ENCODE measurements around the gene CLTA. TPM values are rescaled to one million over a fixed set of nuclear protein-coding genes. Genes with fewer than 3 reads are reported as not detected.

Gene CLTA
- polyA plus RNA-seq, 1 donor from 2014 or later, result 420 TPM

DNA sequence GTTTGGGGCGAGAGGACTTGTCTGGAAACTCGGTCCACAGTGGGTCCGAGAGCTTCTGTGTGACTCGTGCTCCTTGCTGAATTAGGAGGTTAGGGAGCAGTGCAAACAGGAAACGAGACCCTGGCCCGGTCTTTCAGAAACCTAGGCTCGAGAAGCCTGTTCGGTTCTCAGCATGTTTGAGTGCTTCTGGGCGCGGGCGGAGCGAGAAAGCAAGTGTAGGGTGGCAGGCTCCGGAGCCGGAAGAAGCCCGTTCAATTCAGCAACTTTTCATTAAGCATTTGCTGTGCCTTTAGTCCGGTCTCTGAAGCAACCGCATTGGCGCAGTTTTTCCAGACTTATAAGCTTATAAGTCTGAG lies 547 bp downstream of the CLTA start:
- peak overlapping the region; percentile 80 for H3K4me3 ChIP-seq (ENCODE audit: low read length)
- H3K9me2 ChIP-seq (ENCODE audit: insufficient read depth, low read length), result no peaks in the 10 kb centered on the region
- no peaks in the 10 kb centered on the region for H3K36me3 ChIP-seq (ENCODE audit: insufficient read depth, low read length)
- peak overlapping the region; percentile 82 for H3K27ac ChIP-seq (ENCODE audit: low read length)
- peak overlapping the region; percentile 71 for H2AFZ ChIP-seq (ENCODE audit: low read depth, low read length)
- peaks cover 38% of the 10 kb centered on the region for H3K79me2 ChIP-seq (replicated peaks; ENCODE audit: insufficient read depth, low read length)
- no peaks in the 10 kb centered on the region for H3K27me3 ChIP-seq (ENCODE audit: insufficient read depth, low read depth, low read length)
- H3F3A ChIP-seq (ENCODE audit: insufficient read depth, low read length, poor library complexity, severe bottlenecking), result no peaks in the 10 kb centered on the region
- peak overlapping the region; percentile 96 for H3K4me2 ChIP-seq (ENCODE audit: low read length)
- H3K9me3 ChIP-seq (ENCODE audit: low read length), result no peaks in the 10 kb centered on the region
- TF ChIP-seq TAF1 (IDR thresholded peaks at IDR 0.05; ENCODE audit: low read depth) (no peak), SMC3 (conservative IDR thresholded peaks at IDR 0.05; ENCODE audit: poor library complexity) (no peak), MXI1 (conservative IDR thresholded peaks at IDR 0.05; ENCODE audit: poor library complexity, severe bottlenecking) (no peak), POLR2AphosphoS5 (IDR thresholded peaks at IDR 0.05) (no peak)
- peak overlapping the region; percentile 79 for H3K9ac ChIP-seq (ENCODE audit: low read length)
- no peaks in the 10 kb centered on the region for H4K20me1 ChIP-seq (ENCODE audit: insufficient read depth)

DNA sequence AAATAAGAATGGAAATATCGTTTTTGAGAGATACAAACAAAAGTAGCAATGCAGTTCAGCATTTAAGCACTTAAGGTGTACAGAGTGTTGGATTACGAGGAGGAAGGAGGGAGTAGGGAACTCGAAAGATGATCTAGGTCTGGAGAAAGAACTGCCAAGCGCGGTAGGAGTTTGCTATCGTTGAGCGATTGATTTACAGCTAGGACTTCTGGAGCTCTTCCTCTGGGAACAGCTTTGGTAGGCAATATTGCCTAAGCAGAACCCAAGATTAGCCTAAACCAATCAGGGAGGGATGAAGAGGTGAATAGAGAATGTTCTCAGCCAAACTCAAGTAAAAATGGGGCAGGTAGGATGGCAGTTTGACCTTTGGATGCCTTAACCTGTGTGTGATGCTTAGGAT lies 965 bp downstream of the CLTA start:
- no peaks in the 10 kb centered on the region for H3F3A ChIP-seq (ENCODE audit: insufficient read depth, low read length, poor library complexity, severe bottlenecking)
- H3K9me3 ChIP-seq (ENCODE audit: low read length), result no peaks in the 10 kb centered on the region
- H3K79me2 ChIP-seq (replicated peaks; ENCODE audit: insufficient read depth, low read length), result peaks cover 38% of the 10 kb centered on the region
- no peaks in the 10 kb centered on the region for H4K20me1 ChIP-seq (ENCODE audit: insufficient read depth)
- TF ChIP-seq EP300 (conservative IDR thresholded peaks at IDR 0.05; ENCODE audit: poor library complexity, severe bottlenecking), result no peak
- H3K27ac ChIP-seq (ENCODE audit: low read length), result peak overlapping the region; percentile 82
- peak overlapping the region; percentile 80 for H3K4me3 ChIP-seq (ENCODE audit: low read length)
- H2AFZ ChIP-seq (ENCODE audit: low read depth, low read length), result no peak overlapping the region
- peak overlapping the region; percentile 79 for H3K9ac ChIP-seq (ENCODE audit: low read length)
- H3K27me3 ChIP-seq (ENCODE audit: insufficient read depth, low read depth, low read length), result no peaks in the 10 kb centered on the region
- peak overlapping the region; percentile 96 for H3K4me2 ChIP-seq (ENCODE audit: low read length)
- no peaks in the 10 kb centered on the region for H3K9me2 ChIP-seq (ENCODE audit: insufficient read depth, low read length)
- H3K36me3 ChIP-seq (ENCODE audit: insufficient read depth, low read length), result no peaks in the 10 kb centered on the region

DNA sequence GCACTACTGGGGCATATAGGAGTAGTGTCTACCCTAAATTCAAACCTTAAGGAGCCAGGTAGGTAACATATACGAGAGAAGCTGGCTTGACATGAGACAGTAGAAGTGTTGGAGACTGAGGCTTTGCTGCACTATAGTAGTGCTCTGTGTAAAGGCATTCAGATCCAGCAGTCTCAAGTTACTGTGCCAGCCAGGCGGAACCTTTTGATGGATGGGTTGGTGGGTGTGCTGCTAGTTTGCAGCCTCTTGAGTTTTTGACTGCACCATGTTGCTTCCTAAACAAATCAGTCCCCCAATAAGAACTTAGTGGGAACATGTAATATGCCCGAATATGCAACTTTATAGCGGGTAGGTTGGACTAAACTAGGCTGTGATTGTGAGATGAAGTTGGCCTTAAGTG lies 1.5 kb downstream of the CLTA start:
- no peak for TF ChIP-seq EZH2 (IDR thresholded peaks at IDR 0.05; ENCODE audit: borderline replicate concordance, insufficient read depth, low read length, poor library complexity, severe bottlenecking)
- TF ChIP-seq SMC3 (conservative IDR thresholded peaks at IDR 0.05; ENCODE audit: poor library complexity), result no peak
- TF ChIP-seq, protein P1, sequence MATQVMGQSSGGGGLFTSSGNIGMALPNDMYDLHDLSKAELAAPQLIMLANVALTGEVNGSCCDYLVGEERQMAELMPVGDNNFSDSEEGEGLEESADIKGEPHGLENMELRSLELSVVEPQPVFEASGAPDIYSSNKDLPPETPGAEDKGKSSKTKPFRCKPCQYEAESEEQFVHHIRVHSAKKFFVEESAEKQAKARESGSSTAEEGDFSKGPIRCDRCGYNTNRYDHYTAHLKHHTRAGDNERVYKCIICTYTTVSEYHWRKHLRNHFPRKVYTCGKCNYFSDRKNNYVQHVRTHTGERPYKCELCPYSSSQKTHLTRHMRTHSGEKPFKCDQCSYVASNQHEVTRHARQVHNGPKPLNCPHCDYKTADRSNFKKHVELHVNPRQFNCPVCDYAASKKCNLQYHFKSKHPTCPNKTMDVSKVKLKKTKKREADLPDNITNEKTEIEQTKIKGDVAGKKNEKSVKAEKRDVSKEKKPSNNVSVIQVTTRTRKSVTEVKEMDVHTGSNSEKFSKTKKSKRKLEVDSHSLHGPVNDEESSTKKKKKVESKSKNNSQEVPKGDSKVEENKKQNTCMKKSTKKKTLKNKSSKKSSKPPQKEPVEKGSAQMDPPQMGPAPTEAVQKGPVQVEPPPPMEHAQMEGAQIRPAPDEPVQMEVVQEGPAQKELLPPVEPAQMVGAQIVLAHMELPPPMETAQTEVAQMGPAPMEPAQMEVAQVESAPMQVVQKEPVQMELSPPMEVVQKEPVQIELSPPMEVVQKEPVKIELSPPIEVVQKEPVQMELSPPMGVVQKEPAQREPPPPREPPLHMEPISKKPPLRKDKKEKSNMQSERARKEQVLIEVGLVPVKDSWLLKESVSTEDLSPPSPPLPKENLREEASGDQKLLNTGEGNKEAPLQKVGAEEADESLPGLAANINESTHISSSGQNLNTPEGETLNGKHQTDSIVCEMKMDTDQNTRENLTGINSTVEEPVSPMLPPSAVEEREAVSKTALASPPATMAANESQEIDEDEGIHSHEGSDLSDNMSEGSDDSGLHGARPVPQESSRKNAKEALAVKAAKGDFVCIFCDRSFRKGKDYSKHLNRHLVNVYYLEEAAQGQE (IDR thresholded peaks at IDR 0.05; ENCODE audit: borderline replicate concordance), result no peak
- no peak for TF ChIP-seq POLR2AphosphoS5 (IDR thresholded peaks at IDR 0.05)
- no peak for TF ChIP-seq RAD21 (conservative IDR thresholded peaks at IDR 0.05)
- TF ChIP-seq, protein P2, sequence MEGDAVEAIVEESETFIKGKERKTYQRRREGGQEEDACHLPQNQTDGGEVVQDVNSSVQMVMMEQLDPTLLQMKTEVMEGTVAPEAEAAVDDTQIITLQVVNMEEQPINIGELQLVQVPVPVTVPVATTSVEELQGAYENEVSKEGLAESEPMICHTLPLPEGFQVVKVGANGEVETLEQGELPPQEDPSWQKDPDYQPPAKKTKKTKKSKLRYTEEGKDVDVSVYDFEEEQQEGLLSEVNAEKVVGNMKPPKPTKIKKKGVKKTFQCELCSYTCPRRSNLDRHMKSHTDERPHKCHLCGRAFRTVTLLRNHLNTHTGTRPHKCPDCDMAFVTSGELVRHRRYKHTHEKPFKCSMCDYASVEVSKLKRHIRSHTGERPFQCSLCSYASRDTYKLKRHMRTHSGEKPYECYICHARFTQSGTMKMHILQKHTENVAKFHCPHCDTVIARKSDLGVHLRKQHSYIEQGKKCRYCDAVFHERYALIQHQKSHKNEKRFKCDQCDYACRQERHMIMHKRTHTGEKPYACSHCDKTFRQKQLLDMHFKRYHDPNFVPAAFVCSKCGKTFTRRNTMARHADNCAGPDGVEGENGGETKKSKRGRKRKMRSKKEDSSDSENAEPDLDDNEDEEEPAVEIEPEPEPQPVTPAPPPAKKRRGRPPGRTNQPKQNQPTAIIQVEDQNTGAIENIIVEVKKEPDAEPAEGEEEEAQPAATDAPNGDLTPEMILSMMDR (IDR thresholded peaks at IDR 0.05; ENCODE audit: poor library complexity, severe bottlenecking), result no peak
- no peak for TF ChIP-seq EP300 (conservative IDR thresholded peaks at IDR 0.05; ENCODE audit: poor library complexity, severe bottlenecking)
- TF ChIP-seq TAF1 (IDR thresholded peaks at IDR 0.05; ENCODE audit: low read depth), result no peak
- no peak for TF ChIP-seq MXI1 (conservative IDR thresholded peaks at IDR 0.05; ENCODE audit: poor library complexity, severe bottlenecking)
- no peaks in the 10 kb centered on the region for H3K9me3 ChIP-seq (ENCODE audit: low read length)
- H3K79me2 ChIP-seq (replicated peaks; ENCODE audit: insufficient read depth, low read length), result peaks cover 38% of the 10 kb centered on the region
- no peaks in the 10 kb centered on the region for H3K36me3 ChIP-seq (ENCODE audit: insufficient read depth, low read length)
- peak overlapping the region; percentile 79 for H3K9ac ChIP-seq (ENCODE audit: low read length)
- H3K27me3 ChIP-seq (ENCODE audit: insufficient read depth, low read depth, low read length), result no peaks in the 10 kb centered on the region
- peak overlapping the region; percentile 80 for H3K4me3 ChIP-seq (ENCODE audit: low read length)
- H3F3A ChIP-seq (ENCODE audit: insufficient read depth, low read length, poor library complexity, severe bottlenecking), result no peaks in the 10 kb centered on the region
- H4K20me1 ChIP-seq (ENCODE audit: insufficient read depth), result no peaks in the 10 kb centered on the region
- H2AFZ ChIP-seq (ENCODE audit: low read depth, low read length), result no peak overlapping the region
- no peaks in the 10 kb centered on the region for H3K9me2 ChIP-seq (ENCODE audit: insufficient read depth, low read length)
- peak overlapping the region; percentile 96 for H3K4me2 ChIP-seq (ENCODE audit: low read length)
- H3K27ac ChIP-seq (ENCODE audit: low read length), result no peak overlapping the region

Data from neural cell (in vitro differentiated cells).